HepG2 (cell line): ENCODE measurements around the gene STX4. TPM values are rescaled to one million over a fixed set of nuclear protein-coding genes. Genes with fewer than 3 reads are reported as not detected.

ENCODE experiments used
- DMAP1 ChIP-seq: IDR thresholded peaks from 2 replicates; pipeline ENCODE4 v1.6.1; 2016
- DMTF1 ChIP-seq: sonication (generic); formaldehyde crosslinking; IDR thresholded peaks from 2 replicates; pipeline ENCODE4 v1.4.0; 2020; ENCODE audit warnings: mild to moderate bottlenecking, missing genetic modification reagents
- EED ChIP-seq: sonication (generic); formaldehyde crosslinking; IDR thresholded peaks from 2 replicates; pipeline ENCODE4 v1.5.0; 2020; ENCODE audit warnings: mild to moderate bottlenecking, missing genetic modification reagents
- MIER2 ChIP-seq: IDR thresholded peaks from 2 replicates; pipeline ENCODE4 v1.6.1; 2016; ENCODE audit warnings: missing biosample characterization, missing genetic modification reagents
- SNAPC4 ChIP-seq: sonication (generic); formaldehyde crosslinking; IDR thresholded peaks from 2 replicates; pipeline ENCODE4 v1.4.0; 2020; ENCODE audit warnings: mild to moderate bottlenecking, missing genetic modification reagents
- SOX13 ChIP-seq, 3 experiments: fragments of 450-650 bp in 1 of 3; sonication (generic) in 1 of 3; formaldehyde crosslinking in 1 of 3; IDR thresholded peaks in 2 of 3; conservative IDR thresholded peaks in 1 of 3; 2 replicates each; pipeline versions ENCODE4 v1.5.0 to v1.6.1; 2016 to 2020; ENCODE audit warnings: antibody characterized with exemption in 1 of 3, mild to moderate bottlenecking in 1 of 3, missing compliant biosample characterization in 1 of 3, missing genetic modification reagents in 1 of 3, moderate library complexity in 1 of 3
- TIGD3 ChIP-seq: sonication (generic); formaldehyde crosslinking; IDR thresholded peaks from 2 replicates; pipeline ENCODE4 v1.5.1; 2020; ENCODE audit warnings: mild to moderate bottlenecking, missing genetic modification reagents, borderline replicate concordance
- ZFP37 ChIP-seq: sonication (generic); formaldehyde crosslinking; IDR thresholded peaks from 2 replicates; pipeline ENCODE4 v1.4.0; 2020; ENCODE audit warnings: missing genetic modification reagents, borderline replicate concordance
- ZNF335 ChIP-seq: sonication (generic); formaldehyde crosslinking; IDR thresholded peaks from 2 replicates; pipeline ENCODE4 v1.4.0; 2020; ENCODE audit warnings: missing genetic modification reagents
- ZNF576 ChIP-seq: sonication (generic); formaldehyde crosslinking; IDR thresholded peaks from 2 replicates; pipeline ENCODE4 v1.4.0; 2020; ENCODE audit warnings: mild to moderate bottlenecking, missing genetic modification reagents
- ZSCAN22 ChIP-seq: sonication (generic); formaldehyde crosslinking; IDR thresholded peaks from 2 replicates; pipeline ENCODE4 v1.4.0; 2020; ENCODE audit warnings: mild to moderate bottlenecking, missing genetic modification reagents
- polyA plus RNA-seq, 8 experiments: library from polyadenylated mRNA; depleted of rRNA in 3 of 8; stranded (reverse) in 7 of 8; unstranded in 1 of 8; fragments of >200 nt; fragmentation: Illumina TruSeq in 4 of 8; extraction: Trizol in 4 of 8; gene quantifications; 2 replicates each; pipeline versions ENCODE4 v1.2.1 to v1.2.3, GENCODE V29; 2011 to 2016; ENCODE audit warnings: low read depth in 4 of 8, missing spikeins in 1 of 8, mixed read lengths in 1 of 8; ENCODE audit not compliant: insufficient read depth in 1 of 8
- total RNA-seq, 5 experiments: library from RNA; depleted of rRNA; stranded (reverse); fragments of >200 nt; fragmentation: Illumina TruSeq; extraction: Trizol; gene quantifications; 2 replicates each; pipeline ENCODE4 v1.2.3, GENCODE V29; 2016; ENCODE audit warnings: low read depth in 1 of 5
- TF ChIP-seq, protein P1 (sequence below): sonication (generic); formaldehyde crosslinking; IDR thresholded peaks from 2 replicates; pipeline ENCODE4 v1.9.0; 2022; ENCODE audit warnings: low read depth, missing genetic modification reagents
- TF ChIP-seq, protein P2 (sequence below): sonication (generic); formaldehyde crosslinking; IDR thresholded peaks from 2 replicates; pipeline ENCODE4 v1.8.1; 2023; ENCODE audit warnings: missing genetic modification reagents, mild to moderate bottlenecking, borderline replicate concordance
- TF ChIP-seq, protein P3 (sequence below): sonication (generic); formaldehyde crosslinking; IDR thresholded peaks from 2 replicates; pipeline ENCODE4 v1.8.0; 2023; ENCODE audit warnings: mild to moderate bottlenecking, missing genetic modification reagents
- TF ChIP-seq, protein P4 (sequence below): sonication (generic); formaldehyde crosslinking; IDR thresholded peaks from 2 replicates; pipeline ENCODE4 v1.8.0; 2022; ENCODE audit warnings: mild to moderate bottlenecking, missing genetic modification reagents, moderate library complexity

STX4 gene
- total and polyA plus RNA-seq, 2 of the 13 experiments (the other 11 are each of a cell fraction or from before 2014, with no cell fraction given) = 29.2 to 34.6 TPM

- TF ChIP-seq SNAPC4 (CRISPR knock-in tag) (0 out of 2 replicates have a peak, but pooled peaks have one; percentile 45), DMTF1 (CRISPR knock-in tag) (no peak), TIGD3 (CRISPR knock-in tag) (no peak), ZNF576 (no peak), SOX13 (IDR thresholded peaks at IDR 0.05) (no peak), SOX13 (CRISPR knock-in tag; conservative IDR thresholded peaks at IDR 0.05 in 1 of 2, IDR thresholded peaks at IDR 0.05 in 1 of 2) (peak in 1 of 2 experiments; percentile 23; a peak in 1 of 4 replicates), ZNF335 (CRISPR knock-in tag) (no peak), DMAP1 (CRISPR knock-in tag) (no peak), ZSCAN22 (CRISPR knock-in tag) (no peak), MIER2 (CRISPR knock-in tag) (no peak), ZFP37 (no peak), EED (0 out of 2 replicates have a peak, but pooled peaks have one; percentile 27)
- TF ChIP-seq, protein P1, sequence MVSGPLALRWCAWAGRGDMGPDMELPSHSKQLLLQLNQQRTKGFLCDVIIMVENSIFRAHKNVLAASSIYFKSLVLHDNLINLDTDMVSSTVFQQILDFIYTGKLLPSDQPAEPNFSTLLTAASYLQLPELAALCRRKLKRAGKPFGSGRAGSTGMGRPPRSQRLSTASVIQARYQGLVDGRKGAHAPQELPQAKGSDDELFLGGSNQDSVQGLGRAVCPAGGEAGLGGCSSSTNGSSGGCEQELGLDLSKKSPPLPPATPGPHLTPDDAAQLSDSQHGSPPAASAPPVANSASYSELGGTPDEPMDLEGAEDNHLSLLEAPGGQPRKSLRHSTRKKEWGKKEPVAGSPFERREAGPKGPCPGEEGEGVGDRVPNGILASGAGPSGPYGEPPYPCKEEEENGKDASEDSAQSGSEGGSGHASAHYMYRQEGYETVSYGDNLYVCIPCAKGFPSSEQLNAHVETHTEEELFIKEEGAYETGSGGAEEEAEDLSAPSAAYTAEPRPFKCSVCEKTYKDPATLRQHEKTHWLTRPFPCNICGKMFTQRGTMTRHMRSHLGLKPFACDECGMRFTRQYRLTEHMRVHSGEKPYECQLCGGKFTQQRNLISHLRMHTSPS (CRISPR knock-in tag) = peak; percentile 51; the same call in 1 of the 2 replicates
- TF ChIP-seq, protein P2, sequence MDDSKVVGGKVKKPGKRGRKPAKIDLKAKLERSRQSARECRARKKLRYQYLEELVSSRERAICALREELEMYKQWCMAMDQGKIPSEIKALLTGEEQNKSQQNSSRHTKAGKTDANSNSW (CRISPR knock-in tag) = no peak
- TF ChIP-seq, protein P3, sequence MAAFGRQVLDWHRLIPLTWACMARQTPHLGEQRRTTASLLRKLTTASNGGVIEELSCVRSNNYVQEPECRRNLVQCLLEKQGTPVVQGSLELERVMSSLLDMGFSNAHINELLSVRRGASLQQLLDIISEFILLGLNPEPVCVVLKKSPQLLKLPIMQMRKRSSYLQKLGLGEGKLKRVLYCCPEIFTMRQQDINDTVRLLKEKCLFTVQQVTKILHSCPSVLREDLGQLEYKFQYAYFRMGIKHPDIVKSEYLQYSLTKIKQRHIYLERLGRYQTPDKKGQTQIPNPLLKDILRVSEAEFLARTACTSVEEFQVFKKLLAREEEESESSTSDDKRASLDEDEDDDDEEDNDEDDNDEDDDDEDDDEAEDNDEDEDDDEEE (CRISPR knock-in tag) = no peak
- TF ChIP-seq, protein P4, sequence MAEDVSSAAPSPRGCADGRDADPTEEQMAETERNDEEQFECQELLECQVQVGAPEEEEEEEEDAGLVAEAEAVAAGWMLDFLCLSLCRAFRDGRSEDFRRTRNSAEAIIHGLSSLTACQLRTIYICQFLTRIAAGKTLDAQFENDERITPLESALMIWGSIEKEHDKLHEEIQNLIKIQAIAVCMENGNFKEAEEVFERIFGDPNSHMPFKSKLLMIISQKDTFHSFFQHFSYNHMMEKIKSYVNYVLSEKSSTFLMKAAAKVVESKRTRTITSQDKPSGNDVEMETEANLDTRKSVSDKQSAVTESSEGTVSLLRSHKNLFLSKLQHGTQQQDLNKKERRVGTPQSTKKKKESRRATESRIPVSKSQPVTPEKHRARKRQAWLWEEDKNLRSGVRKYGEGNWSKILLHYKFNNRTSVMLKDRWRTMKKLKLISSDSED (CRISPR knock-in tag) = no peak
Measured at GRCh38 chr16:31016018-31016417, 17.3 kb upstream of the STX4 start (continued).
